Endometrium (tissue), 2 donors: ENCODE measurements around the gene DENND2A.
A peak's percentile ranks its signal among the peaks of the same experiment; 100 is the strongest.
"Not testable (repeated sequence)": the region's sequence is repeated elsewhere in the genome, so short reads cannot be mapped to it uniquely, and the experiment has no call there.

Experiments used
- FAIRE-seq: peaks from 2 replicates; lab custom pipeline; 2012; peaks lifted over from hg19 to GRCh38; lab: Jason Lieb, UNC
- donor health status: control.
- donor health status: control.

DENND2A gene

GRCh38 chr7:140506788-140507464, 133.7 kb downstream of the DENND2A start:
- no peak for FAIRE-seq

GRCh38 chr7:140501966-140502365, 138.6 kb downstream of the DENND2A start:
- no peak for FAIRE-seq

GRCh38 chr7:140497807-140498206, 142.8 kb downstream of the DENND2A start:
- FAIRE-seq: not testable (repeated sequence)

- FAIRE-seq: no peak
These were observed 143.3 kb downstream of the DENND2A start for GRCh38 chr7:140497241-140497769.

GRCh38 chr7:140495514-140496097, 145.0 kb downstream of the DENND2A start:
- no peak for FAIRE-seq

GRCh38 chr7:140494867-140495266, 145.7 kb downstream of the DENND2A start:
- FAIRE-seq: no peak

- no peak for FAIRE-seq
These were observed 151.6 kb downstream of the DENND2A start for GRCh38 chr7:140489026-140489359.

- no peak for FAIRE-seq
These were observed 154.9 kb downstream of the DENND2A start for GRCh38 chr7:140485500-140486265.

GRCh38 chr7:140484951-140485499, 155.6 kb downstream of the DENND2A start:
- FAIRE-seq: no peak

- no peak for FAIRE-seq
These were observed 156.1 kb downstream of the DENND2A start for GRCh38 chr7:140484479-140484878.

GRCh38 chr7:140479739-140480084, 160.9 kb downstream of the DENND2A start:
- no peak for FAIRE-seq

- FAIRE-seq: peak; percentile 33
These were observed 161.4 kb downstream of the DENND2A start, which contains the start of gene MKRN1 for GRCh38 chr7:140479062-140479738. TSS of gene MKRN1 (minus strand) at chr7:140479505. CDS start at chr7:140479344, 161 bp downstream.

GRCh38 chr7:140478246-140479061, 162.2 kb downstream of the DENND2A start:
- no peak for FAIRE-seq

- no peak for FAIRE-seq
These were observed 163.8 kb downstream of the DENND2A start for GRCh38 chr7:140476698-140477261.

GRCh38 chr7:140475747-140476333, 164.8 kb downstream of the DENND2A start:
- peak; percentile 18 for FAIRE-seq
